ENCODE results near the gene CFAP46.
"Not testable (repeated sequence)": the region's sequence is repeated elsewhere in the genome, so short reads cannot be mapped to it uniquely, and the experiment has no call there.

Gene CFAP46

GRCh38 chr10:132979491-132980425 is 37.4 kb upstream of the CFAP46 start:
- DNase-seq, result no peak

DNA sequence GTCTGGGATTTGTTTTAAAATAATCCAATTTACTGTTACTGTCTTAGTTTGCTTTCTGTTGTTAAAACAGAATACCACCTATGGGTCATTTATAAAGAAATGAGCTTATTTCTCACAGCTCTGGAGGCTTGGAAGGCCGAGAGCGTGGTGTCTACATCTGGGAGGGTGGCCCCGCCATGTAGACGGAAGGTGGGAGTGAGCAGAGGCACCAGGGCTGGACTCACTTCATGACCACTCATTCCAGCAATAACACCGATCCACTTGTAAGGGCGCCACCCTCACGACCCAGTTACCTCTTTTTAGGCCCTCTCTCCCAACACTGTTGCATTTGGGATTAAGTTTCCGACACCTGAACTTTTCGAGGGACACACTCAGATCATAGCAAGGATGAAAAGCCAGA is 36.2 kb upstream of the CFAP46 start:
- no peak for DNase-seq

DNA sequence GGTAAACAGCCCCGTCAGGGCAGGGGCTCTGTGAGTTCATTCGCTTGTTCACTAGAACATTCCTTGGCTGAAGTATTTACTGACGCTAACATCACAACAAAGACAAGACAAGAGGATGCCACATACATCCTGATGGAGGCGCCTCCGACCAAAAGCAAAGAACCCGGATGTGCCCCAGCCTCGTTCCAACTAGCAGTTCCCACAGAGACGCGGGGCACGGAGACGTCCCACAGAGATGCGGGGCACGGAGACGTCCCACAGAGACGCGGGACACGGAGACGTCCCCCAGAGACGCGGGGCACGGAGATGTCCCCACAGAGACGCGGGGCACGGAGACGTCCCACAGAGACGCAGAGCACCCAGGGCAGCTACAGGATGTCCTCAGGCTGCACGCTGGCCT is 35.4 kb upstream of the CFAP46 start:
- no peak for DNase-seq

- DNase-seq, result no peak
These were observed 34.7 kb upstream of the CFAP46 start for GRCh38 chr10:132977076-132977475.

DNA sequence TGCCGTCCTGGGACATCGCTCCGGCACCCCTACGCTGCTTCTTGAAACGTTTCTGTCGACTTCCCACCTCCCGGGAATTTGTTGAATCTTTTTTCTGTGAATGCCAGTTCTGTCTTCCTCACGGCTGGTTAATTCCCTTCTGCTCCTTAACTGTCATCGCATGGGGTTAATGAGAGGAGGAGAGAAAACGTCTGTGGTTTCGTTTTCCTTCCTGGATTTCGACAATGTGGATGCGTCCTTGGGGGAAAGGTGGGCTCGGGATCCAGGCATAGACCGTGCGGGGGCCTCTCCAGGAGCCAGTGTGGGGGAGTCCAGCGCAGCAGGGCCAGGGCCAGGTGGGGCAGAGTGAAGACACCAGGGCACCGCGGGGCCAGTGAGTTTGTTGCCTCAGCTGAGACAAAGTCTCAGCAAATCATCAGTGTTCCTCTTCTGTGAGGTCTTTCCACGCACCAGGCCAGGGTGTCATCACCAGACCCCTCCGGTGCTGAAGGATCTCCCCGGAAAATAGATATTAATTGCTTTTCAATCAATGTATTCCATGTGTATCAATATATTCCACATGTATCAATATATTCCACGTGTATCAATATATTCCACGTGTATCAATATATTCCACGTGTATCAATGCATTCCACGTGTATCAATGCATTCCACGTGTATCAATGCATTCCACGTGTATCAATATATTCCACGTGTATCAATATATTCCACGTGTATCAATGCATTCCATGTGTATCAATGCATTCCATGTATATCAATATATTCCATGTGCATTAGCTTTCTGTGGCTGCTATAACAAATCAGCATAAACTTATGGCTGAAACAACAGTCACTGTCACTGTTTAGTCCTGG is 33.7 kb upstream of the CFAP46 start:
- no peak for DNase-seq

DNA sequence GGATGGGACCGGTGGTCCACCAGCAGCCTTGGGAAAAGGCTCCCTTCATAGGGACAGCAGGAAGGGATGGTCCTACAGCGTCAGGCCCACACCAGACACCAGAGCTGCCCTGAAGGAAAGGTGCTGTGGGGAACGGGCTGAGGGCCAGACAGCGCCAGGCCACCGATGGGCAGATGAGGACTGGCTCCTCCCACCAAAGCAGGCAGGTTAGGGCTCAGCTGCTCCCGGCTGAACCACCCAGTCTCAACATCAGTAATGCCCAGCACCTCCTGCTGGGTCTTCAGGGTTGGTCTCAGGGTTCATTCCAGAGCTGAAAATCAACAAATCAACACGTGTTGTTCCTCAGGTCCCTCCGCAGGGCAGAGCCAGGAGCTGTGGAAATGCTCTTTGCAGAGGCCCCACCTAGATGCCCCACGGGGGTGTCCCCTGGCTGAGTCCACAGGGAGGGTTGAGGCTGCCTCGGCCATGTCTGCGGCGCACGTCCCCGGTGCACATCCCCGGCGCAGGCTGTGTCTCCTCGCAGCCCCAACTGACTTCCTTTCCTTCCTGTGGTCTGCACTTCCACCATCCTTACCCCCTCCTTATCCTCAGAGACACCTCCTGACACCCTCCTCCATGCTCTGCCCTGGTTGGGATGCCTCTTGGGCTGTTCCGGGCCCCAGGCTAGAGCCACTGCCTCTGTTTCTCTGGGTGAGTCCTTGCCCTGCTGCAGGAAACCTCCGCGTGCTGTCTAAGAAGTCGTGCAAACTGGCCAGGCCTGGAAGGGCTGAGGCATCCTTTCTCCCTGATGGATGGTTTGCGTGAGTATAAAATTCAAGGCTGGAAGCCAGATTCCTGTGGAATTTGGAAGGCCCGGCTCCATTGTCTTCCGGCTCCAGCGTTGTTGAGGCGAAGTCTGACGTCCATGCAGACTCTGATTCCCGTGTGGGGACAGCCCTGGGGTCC is 32.8 kb upstream of the CFAP46 start:
- no peak for DNase-seq

- DNase-seq, result no peak
These were observed 32.0 kb upstream of the CFAP46 start for GRCh38 chr10:132974249-132974796.

DNA sequence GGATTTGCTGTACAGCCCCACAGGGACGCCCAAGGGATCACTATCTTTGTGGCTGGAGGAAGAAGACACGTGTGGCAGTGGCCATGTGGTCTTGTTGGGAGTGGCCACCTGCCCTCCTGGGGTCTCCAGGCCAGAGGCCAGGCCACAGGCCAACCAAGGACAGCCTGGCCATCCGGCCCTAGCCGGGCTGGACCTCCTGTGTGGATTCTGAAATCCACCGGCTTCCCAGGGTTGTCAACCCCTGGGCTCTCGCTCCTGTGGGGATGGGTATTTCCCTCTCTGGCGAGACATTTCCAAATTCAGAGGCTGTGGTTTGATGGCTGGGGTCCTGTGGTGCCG is 31.5 kb upstream of the CFAP46 start:
- no peak for DNase-seq

DNA sequence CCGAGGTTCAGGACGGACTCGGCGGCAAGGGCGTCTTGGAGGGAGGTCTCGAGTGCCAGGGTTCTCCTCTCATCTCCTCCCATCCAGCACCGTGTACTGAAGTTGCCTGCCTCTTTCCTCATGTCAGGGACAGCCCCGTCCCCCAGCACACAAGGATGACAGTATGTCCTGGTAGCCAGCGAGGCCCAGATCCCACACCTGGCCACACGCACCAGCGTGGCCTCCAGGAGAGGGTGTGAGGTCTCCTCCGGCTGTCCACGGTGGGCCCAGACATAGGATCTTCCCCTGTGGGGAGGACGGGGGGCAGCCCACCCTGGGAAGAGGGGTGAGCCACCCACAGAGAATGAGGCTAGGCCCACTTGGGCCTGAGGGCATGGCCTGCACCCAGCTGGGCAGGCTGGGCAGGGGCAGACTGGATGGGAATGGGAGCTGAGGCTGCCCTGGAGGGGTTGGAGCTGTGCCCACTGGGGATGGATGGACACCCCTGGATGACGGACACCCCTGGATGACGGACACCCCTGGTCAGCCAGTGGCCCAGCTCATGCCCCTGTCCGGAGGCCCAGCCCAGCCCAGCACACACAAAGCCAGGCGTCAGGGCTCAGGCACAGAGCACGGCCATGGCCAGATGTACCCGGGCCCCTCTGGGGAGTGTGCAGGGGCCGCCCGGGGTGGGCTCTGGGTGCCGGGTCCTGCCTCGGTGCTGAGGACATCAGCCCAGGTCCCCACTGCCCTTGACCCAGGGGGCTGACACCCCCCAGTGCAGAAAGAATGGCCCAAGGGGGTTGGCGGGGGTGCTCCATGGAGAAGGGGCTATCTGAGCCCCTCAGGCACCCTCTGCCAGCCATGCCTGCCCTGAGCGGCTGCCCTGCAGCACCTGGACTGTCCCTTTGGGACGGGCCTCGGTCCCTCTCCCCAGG is 30.9 kb upstream of the CFAP46 start:
- no peak for DNase-seq

- no peak for DNase-seq
These were observed 30.0 kb upstream of the CFAP46 start for GRCh38 chr10:132972149-132972985.

DNA sequence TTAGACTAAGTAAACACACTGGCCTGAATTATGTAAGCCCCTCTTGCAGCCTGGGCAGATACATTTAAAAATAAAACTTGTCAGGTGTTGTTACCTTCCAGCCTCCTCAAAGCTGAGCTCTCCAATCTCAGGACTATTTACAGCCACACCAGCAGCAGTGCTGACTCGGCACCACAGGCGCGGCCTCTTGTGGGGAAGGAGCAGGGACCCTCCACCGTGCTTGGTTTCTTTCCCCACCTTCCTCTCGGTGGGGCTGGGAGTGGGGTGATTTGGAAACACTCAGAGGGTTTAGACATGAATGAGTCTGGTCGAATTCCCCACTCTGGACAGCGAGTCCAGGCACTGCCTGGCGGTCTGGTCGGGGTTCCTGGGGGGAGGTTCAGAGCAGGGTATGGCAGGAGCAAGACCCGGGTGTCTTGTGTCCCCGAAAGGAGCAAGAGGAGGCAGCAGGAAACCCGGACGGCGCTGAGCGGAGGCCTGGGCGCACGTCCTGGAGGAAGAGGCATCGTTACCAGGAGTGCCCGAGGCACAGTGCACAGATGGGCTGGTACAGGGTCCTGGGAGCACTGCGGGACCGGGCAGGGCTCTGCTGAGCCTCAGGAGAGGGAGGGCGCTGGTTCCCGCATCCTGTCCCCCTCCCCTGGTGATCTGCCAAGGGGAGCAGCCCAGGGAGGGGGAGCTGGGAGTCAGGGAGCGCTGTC is 29.2 kb upstream of the CFAP46 start:
- no peak for DNase-seq

DNA sequence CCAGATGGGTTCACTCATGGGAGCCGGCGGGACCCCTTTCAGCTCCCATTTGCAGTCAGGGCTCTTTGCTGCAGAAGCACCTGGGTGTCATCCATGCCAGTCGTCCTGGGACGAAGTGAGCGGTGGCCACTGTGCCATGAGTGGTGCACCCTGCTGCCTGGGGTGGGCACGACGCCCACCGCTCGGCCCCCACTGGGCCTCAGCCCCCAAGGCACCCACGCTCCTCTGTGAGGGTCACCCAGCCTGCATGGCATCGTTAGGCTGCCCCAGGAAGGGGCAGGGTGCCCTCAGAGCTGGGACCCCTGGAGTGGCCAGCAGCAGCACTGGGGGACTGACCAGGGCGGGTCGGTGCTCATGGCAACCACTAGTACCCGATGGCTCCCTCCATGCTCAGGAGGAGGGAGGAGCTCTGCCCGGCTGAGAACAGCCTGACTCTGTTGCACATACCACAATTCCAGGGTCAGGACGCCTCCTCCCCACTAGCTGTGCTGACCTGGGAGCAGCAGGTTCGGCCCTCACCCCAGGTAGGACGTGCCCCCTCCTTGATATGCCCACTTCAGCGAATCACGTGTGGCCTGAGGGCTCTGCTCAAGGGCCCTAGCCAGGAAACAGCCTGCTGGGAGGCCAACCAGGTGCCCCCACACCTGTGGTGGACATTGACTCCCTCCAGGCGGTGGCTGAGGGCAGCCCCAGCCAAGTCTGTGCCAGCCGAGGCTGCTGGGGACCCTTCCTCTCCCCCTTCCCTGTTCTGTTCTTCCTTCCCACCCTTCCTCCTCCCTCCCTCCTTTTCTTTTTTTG is 28.5 kb upstream of the CFAP46 start:
- no peak for DNase-seq

GRCh38 chr10:132967540-132967939 is 25.2 kb upstream of the CFAP46 start:
- peak; percentile 18 for DNase-seq

GRCh38 chr10:132965411-132966057 is 23.2 kb upstream of the CFAP46 start:
- no peak for DNase-seq

- DNase-seq, result not testable (repeated sequence)
These were observed 22.5 kb upstream of the CFAP46 start for GRCh38 chr10:132964707-132965410.

DNA sequence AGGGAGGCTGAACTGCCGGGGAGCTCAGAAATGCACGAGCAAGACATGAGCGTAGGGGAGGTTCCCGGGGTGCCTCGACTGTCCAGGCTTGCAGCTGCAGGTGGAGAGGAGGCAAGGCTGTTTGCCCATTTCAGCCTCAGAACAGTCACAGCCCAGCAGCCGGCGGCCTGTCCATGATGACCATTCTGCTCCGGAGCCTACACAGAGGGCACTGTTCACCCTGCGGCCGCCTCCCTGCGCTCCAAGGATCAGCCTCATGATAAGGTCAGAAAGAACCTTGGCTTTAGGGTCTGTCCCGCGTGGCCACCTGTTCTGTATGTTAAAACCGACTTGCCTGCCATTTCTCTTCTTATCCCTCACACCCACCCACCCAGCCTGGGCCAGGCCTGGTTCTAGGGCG is 21.9 kb upstream of the CFAP46 start:
- no peak for DNase-seq

- no peak for DNase-seq
These were observed 21.1 kb upstream of the CFAP46 start for GRCh38 chr10:132963430-132963960.

Data from inflammatory macrophage treated with lipopolysaccharide for 4 hours (primary cell).